ENCODE measurements around the gene CX3CR1.
"Not testable (repeated sequence)": the region's sequence is repeated elsewhere in the genome, so short reads cannot be mapped to it uniquely, and the experiment has no call there.

Gene CX3CR1

DNA sequence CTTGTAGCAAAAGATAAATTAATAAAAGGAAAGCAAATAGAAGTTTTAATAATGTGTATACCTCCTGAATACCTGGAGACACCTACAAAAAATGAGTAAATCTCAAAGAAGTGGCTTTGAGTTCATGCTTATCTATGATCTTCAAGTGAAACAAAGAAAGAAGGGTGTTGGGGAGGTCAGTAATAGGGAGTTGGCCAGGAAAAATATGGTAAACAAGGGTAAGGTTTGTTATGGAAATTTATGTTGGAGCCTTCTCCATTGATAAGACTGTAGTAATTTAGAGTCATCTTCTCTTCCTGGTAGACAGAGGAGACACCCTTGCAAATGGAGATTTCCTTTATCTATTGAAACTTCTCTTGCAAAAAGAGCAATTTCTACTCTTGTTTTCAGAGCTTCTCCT is 43.1 kb upstream of the CX3CR1 start:
- TF ChIP-seq, protein P1, sequence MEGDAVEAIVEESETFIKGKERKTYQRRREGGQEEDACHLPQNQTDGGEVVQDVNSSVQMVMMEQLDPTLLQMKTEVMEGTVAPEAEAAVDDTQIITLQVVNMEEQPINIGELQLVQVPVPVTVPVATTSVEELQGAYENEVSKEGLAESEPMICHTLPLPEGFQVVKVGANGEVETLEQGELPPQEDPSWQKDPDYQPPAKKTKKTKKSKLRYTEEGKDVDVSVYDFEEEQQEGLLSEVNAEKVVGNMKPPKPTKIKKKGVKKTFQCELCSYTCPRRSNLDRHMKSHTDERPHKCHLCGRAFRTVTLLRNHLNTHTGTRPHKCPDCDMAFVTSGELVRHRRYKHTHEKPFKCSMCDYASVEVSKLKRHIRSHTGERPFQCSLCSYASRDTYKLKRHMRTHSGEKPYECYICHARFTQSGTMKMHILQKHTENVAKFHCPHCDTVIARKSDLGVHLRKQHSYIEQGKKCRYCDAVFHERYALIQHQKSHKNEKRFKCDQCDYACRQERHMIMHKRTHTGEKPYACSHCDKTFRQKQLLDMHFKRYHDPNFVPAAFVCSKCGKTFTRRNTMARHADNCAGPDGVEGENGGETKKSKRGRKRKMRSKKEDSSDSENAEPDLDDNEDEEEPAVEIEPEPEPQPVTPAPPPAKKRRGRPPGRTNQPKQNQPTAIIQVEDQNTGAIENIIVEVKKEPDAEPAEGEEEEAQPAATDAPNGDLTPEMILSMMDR (IDR thresholded peaks at IDR 0.05; ENCODE audit: control insufficient read depth, insufficient read depth, low read depth, low read length, missing control alignments), result no peak
- DNase-seq (ENCODE audit: low read depth), result no peak
- no peak overlapping the region for H3K4me3 ChIP-seq (ENCODE audit: control insufficient read depth, low read depth, low read length)

DNA sequence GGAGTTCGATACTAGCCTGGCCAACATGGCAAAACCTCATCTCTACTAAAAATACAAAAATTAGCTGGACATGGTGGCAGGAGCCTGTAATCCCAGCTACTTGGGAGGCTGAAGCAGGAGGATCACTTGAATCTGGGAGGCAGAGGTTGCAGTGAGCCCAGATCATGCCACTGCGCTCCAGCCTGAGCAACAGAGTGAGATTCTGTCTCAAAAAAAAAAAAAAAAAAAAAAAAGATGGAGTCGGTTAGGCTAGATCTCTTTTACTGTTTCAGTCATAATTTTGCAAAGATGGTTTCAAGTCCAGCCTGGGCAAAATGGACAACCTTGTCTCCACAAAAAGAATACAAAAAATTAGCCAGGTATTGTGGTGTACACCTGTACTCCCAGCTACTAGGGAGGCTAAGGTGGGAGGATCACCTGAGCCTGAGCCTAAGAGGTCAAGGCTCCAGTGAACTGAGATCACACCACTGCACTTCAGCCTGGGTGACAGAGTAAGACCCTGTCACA is 42.4 kb upstream of the CX3CR1 start:
- H3K4me3 ChIP-seq (ENCODE audit: control insufficient read depth, low read depth, low read length); DNase-seq (ENCODE audit: low read depth): not testable (repeated sequence)

DNA sequence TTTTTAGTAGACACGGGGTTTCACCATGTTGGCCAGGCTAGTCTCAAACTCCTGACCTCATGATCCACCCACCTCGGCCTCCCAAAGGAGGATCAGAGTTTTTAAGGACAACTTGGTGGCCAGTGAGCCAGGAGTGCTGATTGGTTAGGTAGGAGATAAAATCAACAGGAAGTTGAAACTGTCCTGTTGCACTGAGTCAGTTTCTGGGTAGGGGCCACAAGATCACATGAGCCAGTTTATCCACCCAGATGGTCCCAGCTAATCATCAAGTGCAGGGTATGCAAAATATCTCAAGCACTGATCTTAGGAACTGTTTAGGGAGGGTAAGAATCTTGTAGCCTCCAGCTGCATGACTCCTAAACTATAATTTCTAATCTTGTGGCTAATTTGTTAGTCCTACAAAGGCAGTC is 41.7 kb upstream of the CX3CR1 start:
- H3K4me3 ChIP-seq (ENCODE audit: control insufficient read depth, low read depth, low read length); DNase-seq (ENCODE audit: low read depth): not testable (repeated sequence)

DNA sequence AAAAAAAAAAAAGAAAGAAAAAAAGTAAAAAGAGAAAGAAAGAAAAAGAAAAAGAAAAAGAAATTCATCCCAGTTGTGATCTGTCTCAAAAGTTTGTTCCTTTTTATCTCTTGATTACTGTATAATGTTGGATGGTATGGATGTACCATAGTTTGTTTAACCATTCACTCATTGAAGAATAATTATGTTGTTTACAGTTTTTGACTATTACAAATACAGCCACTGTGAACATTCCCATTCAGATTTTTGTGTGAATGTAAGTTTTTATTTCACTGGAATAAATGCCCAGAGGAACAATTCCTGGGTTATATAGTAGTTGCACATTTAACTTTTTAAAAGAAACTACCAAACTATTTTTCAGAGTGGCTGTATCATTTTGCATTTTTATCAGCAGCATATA is 39.4 kb upstream of the CX3CR1 start:
- TF ChIP-seq, protein P1 (IDR thresholded peaks at IDR 0.05; ENCODE audit: control insufficient read depth, insufficient read depth, low read depth, low read length, missing control alignments), result no peak
- no peak overlapping the region for H3K4me3 ChIP-seq (ENCODE audit: control insufficient read depth, low read depth, low read length)
- DNase-seq (ENCODE audit: low read depth), result no peak

DNA sequence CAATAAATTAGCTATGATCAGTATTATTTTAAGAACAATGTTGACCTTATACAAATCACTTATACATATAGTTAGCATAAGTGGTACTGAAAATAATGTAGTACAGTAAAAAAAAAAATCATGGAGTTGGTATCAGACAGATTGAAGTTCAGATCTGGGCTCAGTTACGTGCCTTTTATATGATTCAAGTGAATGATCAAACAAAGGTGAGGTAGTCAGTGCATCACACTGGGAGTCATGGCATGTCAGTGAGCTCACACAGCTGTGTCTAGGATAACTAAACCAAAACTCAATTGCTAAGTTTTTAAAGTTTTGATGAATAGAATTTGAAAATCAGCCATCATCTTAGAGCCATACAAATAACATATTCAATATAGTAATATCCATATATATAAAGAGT is 38.5 kb upstream of the CX3CR1 start:
- TF ChIP-seq, protein P1 (IDR thresholded peaks at IDR 0.05; ENCODE audit: control insufficient read depth, insufficient read depth, low read depth, low read length, missing control alignments), result no peak
- no peak overlapping the region for H3K4me3 ChIP-seq (ENCODE audit: control insufficient read depth, low read depth, low read length)
- no peak for DNase-seq (ENCODE audit: low read depth)

DNA sequence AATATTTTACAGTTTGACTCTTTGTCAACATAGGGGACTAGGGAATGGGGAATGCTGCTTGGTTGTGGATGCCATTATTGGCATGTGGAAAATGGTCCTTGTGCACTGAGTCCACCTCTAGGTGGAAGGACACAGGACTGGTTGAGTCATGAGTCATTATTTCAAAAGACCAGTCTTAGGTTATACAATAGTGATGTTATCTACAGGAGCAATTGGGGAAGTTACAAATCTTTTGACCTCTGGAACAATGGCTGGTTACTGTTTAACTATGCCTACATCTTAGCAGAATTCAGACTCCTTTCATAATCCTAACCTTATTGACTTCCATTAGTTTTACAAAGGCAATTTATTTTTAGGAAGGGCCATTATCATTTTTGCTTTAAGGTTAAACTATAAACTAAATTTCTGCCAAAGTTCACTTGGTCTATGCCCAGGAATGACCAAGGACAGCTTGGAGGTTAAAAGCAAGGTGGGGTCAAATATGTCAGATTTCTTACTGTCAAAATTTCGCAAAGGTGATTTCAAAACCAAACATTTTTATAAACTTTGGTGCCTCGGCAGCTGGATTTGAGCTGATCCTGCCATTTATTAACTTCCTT is 37.8 kb upstream of the CX3CR1 start:
- DNase-seq (ENCODE audit: low read depth), result no peak
- no peak overlapping the region for H3K4me3 ChIP-seq (ENCODE audit: control insufficient read depth, low read depth, low read length)
- TF ChIP-seq, protein P1 (IDR thresholded peaks at IDR 0.05; ENCODE audit: control insufficient read depth, insufficient read depth, low read depth, low read length, missing control alignments), result no peak

DNA sequence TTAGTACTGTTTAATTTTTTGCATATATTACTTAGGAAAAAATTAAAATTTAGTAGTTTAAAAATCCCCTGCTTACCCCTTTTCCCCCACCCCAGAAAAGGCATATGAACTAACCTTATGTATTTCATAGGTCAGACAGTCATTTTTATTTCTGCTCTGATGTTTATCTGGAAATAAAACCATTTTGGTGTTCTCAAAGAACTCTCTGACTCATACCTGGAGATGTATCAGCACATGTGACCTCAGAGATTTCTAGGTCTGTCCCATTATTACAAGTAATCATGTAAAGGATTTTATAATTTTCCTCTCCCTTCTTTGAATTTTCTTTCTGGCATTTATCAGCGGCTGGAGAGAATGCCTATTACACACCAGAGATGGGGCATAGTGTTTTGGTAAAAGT is 35.6 kb upstream of the CX3CR1 start:
- no peak for DNase-seq (ENCODE audit: low read depth)
- no peak overlapping the region for H3K4me3 ChIP-seq (ENCODE audit: control insufficient read depth, low read depth, low read length)
- TF ChIP-seq, protein P1 (IDR thresholded peaks at IDR 0.05; ENCODE audit: control insufficient read depth, insufficient read depth, low read depth, low read length, missing control alignments), result no peak

DNA sequence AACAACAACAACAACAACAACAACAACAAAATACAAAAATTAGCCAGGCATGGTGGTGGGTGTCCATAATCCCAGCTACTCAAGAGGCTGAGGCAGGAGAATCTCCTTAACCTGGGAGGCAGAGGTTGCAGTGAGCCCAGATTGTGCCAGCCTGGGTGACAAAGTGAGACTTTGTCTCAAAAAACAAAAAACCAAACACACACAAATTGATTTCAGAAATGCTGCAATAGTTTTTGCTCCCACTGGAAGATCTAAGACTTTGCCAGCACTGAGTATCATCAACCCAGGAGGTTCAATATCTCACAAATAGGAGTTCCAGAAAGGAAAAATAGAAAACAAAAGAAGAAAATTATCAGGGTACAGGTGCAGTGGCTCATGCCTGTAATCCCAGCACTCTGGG is 33.5 kb upstream of the CX3CR1 start:
- TF ChIP-seq, protein P1 (IDR thresholded peaks at IDR 0.05; ENCODE audit: control insufficient read depth, insufficient read depth, low read depth, low read length, missing control alignments), result no peak
- H3K4me3 ChIP-seq (ENCODE audit: control insufficient read depth, low read depth, low read length), result no peak overlapping the region
- no peak for DNase-seq (ENCODE audit: low read depth)
